Panc1 (cell line): ENCODE data around the gene DBH. TPM values are rescaled to one million over a fixed set of nuclear protein-coding genes. Genes with fewer than 3 reads are reported as not detected.

Experiments
- ATAC-seq: fragments of 200-7000 bp; cut with Tn5 transposase; 2 replicates; pipeline ENCODE4 v1.9.1; 2020; ENCODE audit warnings: mild to moderate bottlenecking, moderate library complexity
- BruUV-seq: library from RNA; stranded (reverse); fragments of 400-500 nt; replicated peaks from 2 replicates; lab custom pipeline; 2021; lab: Mats Ljungman, UMichigan
- CTCF ChIA-PET: fragments of 300-600 bp; sonication (Branson Sonifier 250); formaldehyde crosslinking; loops from one replicate; lab custom pipeline; 2022; ENCODE audit warnings: antibody characterized with exemption; lab: Charles Lee
- POLR2A ChIA-PET: fragments of 300-600 bp; sonication (Branson Sonifier 250); formaldehyde crosslinking; loops from one replicate; lab custom pipeline; 2022; ENCODE audit warnings: antibody characterized with exemption; lab: Charles Lee
- DNase-seq: peaks from one replicate; pipeline ENCODE4 v3.0.0-alpha.2; 2010; ENCODE audit warnings: low read depth, low spot score
- H3K27ac ChIP-seq: 2 replicates; pipeline ENCODE4 v1.5.1; 2011; ENCODE audit warnings: mild to moderate bottlenecking, low read length, inconsistent platforms
- H3K27me3 ChIP-seq: fragments of 200-500 bp; sonication (Bioruptor generic); 2 replicates; pipeline ENCODE4 v1.6.0; 2014; ENCODE audit warnings: low read length, inconsistent platforms; ENCODE audit not compliant: control insufficient read depth, insufficient read depth
- H3K36me3 ChIP-seq: fragments of 200-500 bp; sonication (Bioruptor generic); 2 replicates; pipeline ENCODE4 v1.5.1; 2014; ENCODE audit warnings: inconsistent platforms, mild to moderate bottlenecking, low read length, moderate library complexity; ENCODE audit not compliant: control insufficient read depth, insufficient read depth
- H3K4me1 ChIP-seq: 2 replicates; pipeline ENCODE4 v1.5.1; 2011; ENCODE audit warnings: inconsistent platforms, mild to moderate bottlenecking, low read length, moderate library complexity; ENCODE audit not compliant: control insufficient read depth, insufficient read depth
- H3K4me3 ChIP-seq, 2 experiments: 2 replicates each; pipeline ENCODE4 v1.5.1; 2011 to 2012; ENCODE audit warnings: low read depth in 2 of 2, low read length in 2 of 2, mild to moderate bottlenecking in 2 of 2, inconsistent platforms in 1 of 2, moderate library complexity in 1 of 2
- H3K9me3 ChIP-seq: fragments of 200-500 bp; sonication (Bioruptor generic); 2 replicates; pipeline ENCODE4 v1.5.1; 2014; ENCODE audit warnings: low read depth, mild to moderate bottlenecking, inconsistent platforms, low read length, moderate library complexity; ENCODE audit not compliant: control insufficient read depth, insufficient read depth
- POLR2AphosphoS5 ChIP-seq: IDR thresholded peaks from 2 replicates; pipeline ENCODE4 v1.6.1; 2012; ENCODE audit warnings: mild to moderate bottlenecking, low read depth, low read length, moderate library complexity
- SIN3A ChIP-seq: IDR thresholded peaks from 2 replicates; pipeline ENCODE4 v1.6.1; 2012; ENCODE audit warnings: low read depth, mild to moderate bottlenecking, low read length, moderate library complexity, borderline replicate concordance; ENCODE audit not compliant: insufficient read depth
- TCF7L2 ChIP-seq: IDR thresholded peaks from 2 replicates; pipeline ENCODE4 v1.6.1; 2011; ENCODE audit warnings: mild to moderate bottlenecking, low read depth, low read length, inconsistent platforms
- in situ Hi-C: cut with HindIII; loops from 2 replicates; pipeline ENCODE4 v1.10.0; 2016; ENCODE audit warnings: low sequenced_read_pairs, low pct_unique_long_range_greater_than_20kb
- intact Hi-C: fragments of 100-400 bp; cut with micrococcal nuclease; formaldehyde crosslinking; loops from one replicate; pipeline ENCODE4 v1.10.0; 2022; ENCODE audit not compliant: unreplicated experiment
- total RNA-seq: library from RNA; stranded (reverse); gene quantifications from one replicate; pipeline ENCODE4 v1.2.1, GENCODE V29; 2021; ENCODE audit not compliant: unreplicated experiment
- TF ChIP-seq, protein P1 (sequence below), 2 experiments: IDR thresholded peaks; 2 replicates each; pipeline ENCODE4 v1.6.1; 2011 to 2012; ENCODE audit warnings: low read depth in 2 of 2, control low read depth in 1 of 2, low read length in 1 of 2, mild to moderate bottlenecking in 1 of 2, moderate library complexity in 1 of 2; ENCODE audit not compliant: insufficient read depth in 1 of 2
- TF ChIP-seq, protein P2 (sequence below): fragments of 450-650 bp; IDR thresholded peaks from 2 replicates; pipeline ENCODE4 v1.5.1; 2017; ENCODE audit warnings: mild to moderate bottlenecking

The DBH gene
- total RNA-seq, 1 experiment from 2014 or later = not detected

DNA sequence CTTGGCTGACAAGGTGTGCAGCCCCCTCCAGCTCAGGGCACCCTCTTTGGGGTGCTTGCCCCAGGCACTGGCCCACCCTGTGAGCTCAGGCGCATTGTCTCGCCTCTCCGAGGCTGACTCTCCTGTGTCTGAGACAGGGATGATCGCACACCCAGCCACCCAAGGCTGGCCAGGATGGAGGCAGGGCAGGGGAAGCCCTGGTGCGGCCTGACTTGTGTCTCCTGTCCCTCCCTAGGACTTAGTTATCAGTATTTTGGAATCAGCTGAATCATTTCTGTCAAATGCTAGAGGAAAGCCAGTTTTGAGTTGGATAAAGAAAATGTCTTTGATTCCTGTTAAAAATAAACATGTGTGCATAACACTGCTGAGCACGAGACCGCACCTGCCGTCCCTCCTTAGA, 2.5 kb upstream of the DBH start:
- Histone ChIP-seq H3K27me3 (no peaks in the 10 kb centered on the region), H3K36me3 (no peaks in the 10 kb centered on the region), H3K4me1 (no peaks in the 10 kb centered on the region), H3K27ac (no peak overlapping the region), H3K4me3 (no peak overlapping the region), H3K9me3 (no peaks in the 10 kb centered on the region)
- ATAC-seq = no peak
- in situ Hi-C loops = no loop called here
- POLR2A ChIA-PET = no interaction called here
- DNase-seq = no peak
- CTCF ChIA-PET = no interaction called here
- intact Hi-C loops = no loop called here
- BruUV-seq = no TSS peak
- no peak for TF ChIP-seq SIN3A
- no peak for TF ChIP-seq POLR2AphosphoS5
- TF ChIP-seq, protein P1, sequence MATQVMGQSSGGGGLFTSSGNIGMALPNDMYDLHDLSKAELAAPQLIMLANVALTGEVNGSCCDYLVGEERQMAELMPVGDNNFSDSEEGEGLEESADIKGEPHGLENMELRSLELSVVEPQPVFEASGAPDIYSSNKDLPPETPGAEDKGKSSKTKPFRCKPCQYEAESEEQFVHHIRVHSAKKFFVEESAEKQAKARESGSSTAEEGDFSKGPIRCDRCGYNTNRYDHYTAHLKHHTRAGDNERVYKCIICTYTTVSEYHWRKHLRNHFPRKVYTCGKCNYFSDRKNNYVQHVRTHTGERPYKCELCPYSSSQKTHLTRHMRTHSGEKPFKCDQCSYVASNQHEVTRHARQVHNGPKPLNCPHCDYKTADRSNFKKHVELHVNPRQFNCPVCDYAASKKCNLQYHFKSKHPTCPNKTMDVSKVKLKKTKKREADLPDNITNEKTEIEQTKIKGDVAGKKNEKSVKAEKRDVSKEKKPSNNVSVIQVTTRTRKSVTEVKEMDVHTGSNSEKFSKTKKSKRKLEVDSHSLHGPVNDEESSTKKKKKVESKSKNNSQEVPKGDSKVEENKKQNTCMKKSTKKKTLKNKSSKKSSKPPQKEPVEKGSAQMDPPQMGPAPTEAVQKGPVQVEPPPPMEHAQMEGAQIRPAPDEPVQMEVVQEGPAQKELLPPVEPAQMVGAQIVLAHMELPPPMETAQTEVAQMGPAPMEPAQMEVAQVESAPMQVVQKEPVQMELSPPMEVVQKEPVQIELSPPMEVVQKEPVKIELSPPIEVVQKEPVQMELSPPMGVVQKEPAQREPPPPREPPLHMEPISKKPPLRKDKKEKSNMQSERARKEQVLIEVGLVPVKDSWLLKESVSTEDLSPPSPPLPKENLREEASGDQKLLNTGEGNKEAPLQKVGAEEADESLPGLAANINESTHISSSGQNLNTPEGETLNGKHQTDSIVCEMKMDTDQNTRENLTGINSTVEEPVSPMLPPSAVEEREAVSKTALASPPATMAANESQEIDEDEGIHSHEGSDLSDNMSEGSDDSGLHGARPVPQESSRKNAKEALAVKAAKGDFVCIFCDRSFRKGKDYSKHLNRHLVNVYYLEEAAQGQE (IDR thresholded peaks at IDR 0.05; ENCODE audit: insufficient read depth in 1 of 2, low read depth in 2 of 2, low read length in 1 of 2) = no peak
- TF ChIP-seq, protein P2, sequence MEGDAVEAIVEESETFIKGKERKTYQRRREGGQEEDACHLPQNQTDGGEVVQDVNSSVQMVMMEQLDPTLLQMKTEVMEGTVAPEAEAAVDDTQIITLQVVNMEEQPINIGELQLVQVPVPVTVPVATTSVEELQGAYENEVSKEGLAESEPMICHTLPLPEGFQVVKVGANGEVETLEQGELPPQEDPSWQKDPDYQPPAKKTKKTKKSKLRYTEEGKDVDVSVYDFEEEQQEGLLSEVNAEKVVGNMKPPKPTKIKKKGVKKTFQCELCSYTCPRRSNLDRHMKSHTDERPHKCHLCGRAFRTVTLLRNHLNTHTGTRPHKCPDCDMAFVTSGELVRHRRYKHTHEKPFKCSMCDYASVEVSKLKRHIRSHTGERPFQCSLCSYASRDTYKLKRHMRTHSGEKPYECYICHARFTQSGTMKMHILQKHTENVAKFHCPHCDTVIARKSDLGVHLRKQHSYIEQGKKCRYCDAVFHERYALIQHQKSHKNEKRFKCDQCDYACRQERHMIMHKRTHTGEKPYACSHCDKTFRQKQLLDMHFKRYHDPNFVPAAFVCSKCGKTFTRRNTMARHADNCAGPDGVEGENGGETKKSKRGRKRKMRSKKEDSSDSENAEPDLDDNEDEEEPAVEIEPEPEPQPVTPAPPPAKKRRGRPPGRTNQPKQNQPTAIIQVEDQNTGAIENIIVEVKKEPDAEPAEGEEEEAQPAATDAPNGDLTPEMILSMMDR = no peak
- TF ChIP-seq TCF7L2 = no peak

DNA sequence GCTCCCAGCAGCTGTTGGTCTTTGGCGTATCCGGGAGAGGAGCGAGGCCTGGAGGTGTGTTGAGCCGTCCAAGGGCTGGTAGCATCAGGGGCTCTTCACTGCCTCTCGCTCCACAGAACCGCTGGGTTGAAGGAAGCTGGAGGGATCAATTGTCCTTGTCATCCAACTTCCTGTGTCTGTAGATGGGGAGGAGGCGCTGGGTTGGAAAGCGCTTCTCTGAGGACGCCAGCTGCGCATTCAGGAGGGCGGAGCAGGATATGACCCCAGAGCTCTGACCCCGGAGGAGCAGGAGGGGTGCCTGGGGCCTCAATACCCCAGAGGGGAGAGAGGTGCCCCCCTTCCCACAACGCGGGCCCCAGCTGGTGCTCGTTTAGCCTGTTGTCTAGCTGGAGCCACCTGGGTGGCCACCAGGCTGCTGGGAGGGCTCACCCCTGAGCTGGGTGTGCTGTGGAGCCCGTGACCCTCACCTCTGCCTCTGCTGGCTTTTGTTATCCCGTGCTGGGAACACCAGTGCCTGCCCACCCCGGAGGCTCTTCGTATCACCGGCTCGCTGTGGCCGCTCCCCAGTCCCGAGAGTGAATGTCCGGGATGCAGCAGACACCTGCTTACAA, 2.0 kb upstream of the DBH start:
- TF ChIP-seq SIN3A (no peak), TCF7L2 (no peak), POLR2AphosphoS5 (no peak)
- TF ChIP-seq, protein P1 (IDR thresholded peaks at IDR 0.05; ENCODE audit: insufficient read depth in 1 of 2, low read depth in 2 of 2, low read length in 1 of 2) = no peak
- TF ChIP-seq, protein P2 = no peak
- no peaks in the 10 kb centered on the region for H3K36me3 ChIP-seq
- no peak for ATAC-seq
- intact Hi-C loops (no loop called here), in situ Hi-C loops (no loop called here)
- no peak overlapping the region for H3K27ac ChIP-seq
- no TSS peak for BruUV-seq
- no peaks in the 10 kb centered on the region for H3K27me3 ChIP-seq
- ChIA-PET POLR2A (no interaction called here), CTCF (no interaction called here)
- H3K4me3 ChIP-seq = no peak overlapping the region
- DNase-seq = no peak
- H3K9me3 ChIP-seq = no peaks in the 10 kb centered on the region
- H3K4me1 ChIP-seq = no peaks in the 10 kb centered on the region
